ENCODE results near the gene N4BP3.

N4BP3 gene

DNA sequence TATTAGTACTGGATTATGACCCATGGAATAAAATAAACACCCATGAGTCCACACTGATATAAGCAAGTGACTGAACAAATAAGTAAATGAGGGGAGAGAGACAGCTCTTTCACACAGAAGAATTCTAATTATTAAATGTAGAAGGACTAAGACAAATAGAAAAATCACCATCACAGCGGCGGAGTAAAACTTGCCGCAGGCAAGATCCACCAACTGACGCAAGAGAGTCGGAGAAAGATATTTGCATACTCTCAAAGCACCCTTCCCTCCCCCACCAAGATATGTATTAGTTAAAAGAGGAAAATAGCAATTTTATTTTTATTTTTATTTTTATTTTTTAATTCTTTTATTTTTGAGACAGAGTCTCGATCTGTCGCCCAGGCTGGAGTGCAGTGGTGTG lies 14.6 kb upstream of the N4BP3 start:
- TF ChIP-seq REST (IDR thresholded peaks at IDR 0.05; ENCODE audit: insufficient replicate concordance, low read depth) (no peak), SPI1 (IDR thresholded peaks at IDR 0.05; ENCODE audit: borderline replicate concordance, low read depth) (no peak), GABPA (IDR thresholded peaks at IDR 0.05; ENCODE audit: low read depth) (no peak), POLR2AphosphoS5 (IDR thresholded peaks at IDR 0.05; ENCODE audit: low read depth) (no peak)
- TF ChIP-seq, protein P1, sequence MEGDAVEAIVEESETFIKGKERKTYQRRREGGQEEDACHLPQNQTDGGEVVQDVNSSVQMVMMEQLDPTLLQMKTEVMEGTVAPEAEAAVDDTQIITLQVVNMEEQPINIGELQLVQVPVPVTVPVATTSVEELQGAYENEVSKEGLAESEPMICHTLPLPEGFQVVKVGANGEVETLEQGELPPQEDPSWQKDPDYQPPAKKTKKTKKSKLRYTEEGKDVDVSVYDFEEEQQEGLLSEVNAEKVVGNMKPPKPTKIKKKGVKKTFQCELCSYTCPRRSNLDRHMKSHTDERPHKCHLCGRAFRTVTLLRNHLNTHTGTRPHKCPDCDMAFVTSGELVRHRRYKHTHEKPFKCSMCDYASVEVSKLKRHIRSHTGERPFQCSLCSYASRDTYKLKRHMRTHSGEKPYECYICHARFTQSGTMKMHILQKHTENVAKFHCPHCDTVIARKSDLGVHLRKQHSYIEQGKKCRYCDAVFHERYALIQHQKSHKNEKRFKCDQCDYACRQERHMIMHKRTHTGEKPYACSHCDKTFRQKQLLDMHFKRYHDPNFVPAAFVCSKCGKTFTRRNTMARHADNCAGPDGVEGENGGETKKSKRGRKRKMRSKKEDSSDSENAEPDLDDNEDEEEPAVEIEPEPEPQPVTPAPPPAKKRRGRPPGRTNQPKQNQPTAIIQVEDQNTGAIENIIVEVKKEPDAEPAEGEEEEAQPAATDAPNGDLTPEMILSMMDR (IDR thresholded peaks at IDR 0.05; ENCODE audit: insufficient read depth, low read length) = no peak
- no peak for DNase-seq (ENCODE audit: low read depth in 1 of 2, low spot score in 1 of 2)
- Histone ChIP-seq H3K4me3 (replicated peaks; ENCODE audit: insufficient read depth, low read length) (no peak overlapping the region), H3K27ac (replicated peaks) (no peak overlapping the region), H3K27me3 (ENCODE audit: insufficient read depth, poor library complexity, severe bottlenecking) (no peaks in the 10 kb centered on the region)

DNA sequence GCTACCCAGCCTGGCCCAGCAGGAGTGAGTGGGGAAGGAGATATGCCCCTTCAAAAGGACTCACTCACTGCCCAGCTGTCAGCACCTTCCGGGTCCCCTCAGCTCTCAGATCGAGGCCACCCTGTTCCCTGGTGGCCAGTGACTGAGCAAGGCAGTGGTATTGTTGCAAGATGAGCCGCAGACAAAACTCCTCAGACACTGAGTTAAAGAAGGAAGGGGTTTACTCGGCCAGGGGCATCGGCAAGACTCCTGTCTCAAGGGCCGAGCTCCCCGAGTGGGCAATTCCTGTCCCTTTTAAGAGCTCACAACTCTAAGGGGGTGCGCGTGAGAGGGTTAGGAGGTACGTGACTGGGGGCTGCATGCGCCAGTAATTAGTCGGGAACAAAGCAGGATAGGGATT lies 9.7 kb upstream of the N4BP3 start:
- H3K27me3 ChIP-seq (ENCODE audit: insufficient read depth, poor library complexity, severe bottlenecking) = no peaks in the 10 kb centered on the region
- H3K27ac ChIP-seq (replicated peaks) = no peak overlapping the region
- TF ChIP-seq REST (IDR thresholded peaks at IDR 0.05; ENCODE audit: insufficient replicate concordance, low read depth) (no peak), POLR2AphosphoS5 (IDR thresholded peaks at IDR 0.05; ENCODE audit: low read depth) (no peak), GABPA (IDR thresholded peaks at IDR 0.05; ENCODE audit: low read depth) (no peak)
- no peak for DNase-seq (ENCODE audit: low read depth in 1 of 2, low spot score in 1 of 2)
- no peak overlapping the region for H3K4me3 ChIP-seq (replicated peaks; ENCODE audit: insufficient read depth, low read length)

DNA sequence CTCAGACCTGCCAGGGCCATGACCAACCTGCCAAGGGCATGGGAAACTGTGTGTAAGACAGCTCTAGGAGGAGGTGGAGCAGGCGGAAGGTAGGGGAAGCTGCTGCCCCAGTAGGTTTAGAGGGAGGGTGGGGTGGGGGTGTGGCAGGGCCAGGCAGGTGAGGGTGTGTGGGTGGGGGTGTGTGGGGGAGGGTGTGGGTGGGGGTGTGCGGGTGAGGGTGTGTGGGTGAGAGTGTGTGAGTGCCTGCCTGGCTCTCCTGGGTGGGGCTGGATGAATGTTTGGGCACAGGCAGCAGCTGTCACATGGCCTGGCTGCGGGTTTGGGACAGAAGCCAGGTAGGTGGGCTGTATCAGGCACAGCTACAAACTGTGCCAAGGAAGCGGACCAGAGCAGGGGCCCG lies 8.8 kb upstream of the N4BP3 start:
- Histone ChIP-seq H3K27ac (replicated peaks) (no peak overlapping the region), H3K4me3 (replicated peaks; ENCODE audit: insufficient read depth, low read length) (no peak overlapping the region), H3K27me3 (ENCODE audit: insufficient read depth, poor library complexity, severe bottlenecking) (no peaks in the 10 kb centered on the region)
- TF ChIP-seq GABPA (IDR thresholded peaks at IDR 0.05; ENCODE audit: low read depth) (no peak), SPI1 (IDR thresholded peaks at IDR 0.05; ENCODE audit: borderline replicate concordance, low read depth) (no peak), REST (IDR thresholded peaks at IDR 0.05; ENCODE audit: insufficient replicate concordance, low read depth) (no peak), POLR2AphosphoS5 (IDR thresholded peaks at IDR 0.05; ENCODE audit: low read depth) (no peak)
- TF ChIP-seq, protein P1 (IDR thresholded peaks at IDR 0.05; ENCODE audit: insufficient read depth, low read length) = no peak
- DNase-seq (ENCODE audit: low read depth in 1 of 2, low spot score in 1 of 2) = no peak

DNA sequence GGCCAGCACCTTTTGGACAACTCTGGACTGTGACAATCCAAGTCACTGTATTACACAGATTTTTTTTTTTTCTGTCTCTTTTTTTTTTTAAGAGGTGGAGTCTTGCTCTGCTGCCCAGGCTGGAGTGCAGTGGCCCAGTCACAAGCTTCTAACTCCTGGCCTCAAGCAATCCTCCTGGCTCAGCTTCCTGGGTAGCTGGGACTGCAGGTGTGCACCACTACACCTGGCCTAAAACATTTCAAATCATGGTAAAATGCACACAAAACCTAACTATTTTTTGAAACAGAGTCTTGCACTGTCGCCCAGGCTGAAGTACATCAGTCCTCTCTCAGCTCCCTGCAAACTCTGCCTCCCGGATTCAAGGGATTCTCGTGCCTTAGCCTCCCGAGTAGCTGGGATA lies 7.2 kb upstream of the N4BP3 start:
- TF ChIP-seq GABPA (IDR thresholded peaks at IDR 0.05; ENCODE audit: low read depth) (no peak), REST (IDR thresholded peaks at IDR 0.05; ENCODE audit: insufficient replicate concordance, low read depth) (no peak), POLR2AphosphoS5 (IDR thresholded peaks at IDR 0.05; ENCODE audit: low read depth) (no peak), SPI1 (IDR thresholded peaks at IDR 0.05; ENCODE audit: borderline replicate concordance, low read depth) (no peak)
- TF ChIP-seq, protein P1 (IDR thresholded peaks at IDR 0.05; ENCODE audit: insufficient read depth, low read length) = no peak
- no peak overlapping the region for H3K27ac ChIP-seq (replicated peaks)
- no peak for DNase-seq (ENCODE audit: low read depth in 1 of 2, low spot score in 1 of 2)
- peaks cover 2% of the 10 kb centered on the region for H3K27me3 ChIP-seq (ENCODE audit: insufficient read depth, poor library complexity, severe bottlenecking)
- H3K4me3 ChIP-seq (replicated peaks; ENCODE audit: insufficient read depth, low read length) = no peak overlapping the region

Data from HL-60 (cell line).